Measurements from ENCODE around the gene SUSD2.
"Not testable (repeated sequence)": the region's sequence is repeated elsewhere in the genome, so short reads cannot be mapped to it uniquely, and the experiment has no call there.

SUSD2 gene

DNA sequence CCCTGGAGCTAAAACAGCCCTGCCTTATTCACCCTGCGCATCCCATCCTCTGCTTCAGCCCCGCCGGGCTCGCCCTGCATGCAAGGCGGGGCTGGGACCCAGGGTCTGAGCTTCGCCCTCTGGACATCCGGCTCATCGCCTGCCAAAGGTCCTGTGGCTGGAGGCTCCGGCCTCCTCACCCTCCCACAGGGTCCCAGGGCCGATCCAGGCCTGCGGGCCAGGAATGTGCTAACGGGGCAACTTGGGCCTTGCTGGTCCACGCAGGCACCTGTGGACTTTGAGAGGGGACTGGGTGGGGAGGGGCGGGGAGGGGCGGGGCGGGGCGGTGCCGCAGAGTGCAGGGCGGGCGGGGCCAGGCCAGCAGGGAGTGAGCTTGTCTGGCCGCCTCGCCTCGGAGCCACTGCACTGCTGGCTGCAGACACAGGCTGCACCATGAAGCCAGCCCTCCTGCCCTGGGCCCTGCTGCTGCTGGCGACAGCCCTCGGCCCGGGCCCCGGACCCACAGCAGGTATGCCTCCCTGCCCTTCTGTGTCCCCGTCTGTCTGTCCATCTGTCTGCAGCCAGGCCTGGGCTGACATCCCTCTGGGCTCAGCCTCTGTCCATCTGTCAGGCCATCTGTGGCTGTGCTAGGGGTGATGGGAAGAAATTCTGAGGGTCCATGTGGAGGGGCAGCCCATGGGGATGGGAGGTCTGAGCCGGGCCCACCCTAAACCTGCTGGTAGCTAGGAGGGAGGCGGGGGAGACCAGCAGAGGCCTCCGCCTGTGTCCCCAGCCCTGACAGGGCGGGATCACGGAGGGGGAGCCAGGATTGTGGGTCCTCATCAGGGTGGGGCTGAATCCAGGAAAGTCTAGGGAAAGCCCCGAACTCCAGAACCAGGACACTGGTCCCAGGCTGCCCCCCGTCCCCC, at the start of gene SUSD2:
TSS of gene SUSD2 (plus strand) at position 400 of the 908 bp plus-strand sequence. CDS start at position 433, 33 bp downstream.
- no peak for DNase-seq (ENCODE audit: low read depth)

DNA sequence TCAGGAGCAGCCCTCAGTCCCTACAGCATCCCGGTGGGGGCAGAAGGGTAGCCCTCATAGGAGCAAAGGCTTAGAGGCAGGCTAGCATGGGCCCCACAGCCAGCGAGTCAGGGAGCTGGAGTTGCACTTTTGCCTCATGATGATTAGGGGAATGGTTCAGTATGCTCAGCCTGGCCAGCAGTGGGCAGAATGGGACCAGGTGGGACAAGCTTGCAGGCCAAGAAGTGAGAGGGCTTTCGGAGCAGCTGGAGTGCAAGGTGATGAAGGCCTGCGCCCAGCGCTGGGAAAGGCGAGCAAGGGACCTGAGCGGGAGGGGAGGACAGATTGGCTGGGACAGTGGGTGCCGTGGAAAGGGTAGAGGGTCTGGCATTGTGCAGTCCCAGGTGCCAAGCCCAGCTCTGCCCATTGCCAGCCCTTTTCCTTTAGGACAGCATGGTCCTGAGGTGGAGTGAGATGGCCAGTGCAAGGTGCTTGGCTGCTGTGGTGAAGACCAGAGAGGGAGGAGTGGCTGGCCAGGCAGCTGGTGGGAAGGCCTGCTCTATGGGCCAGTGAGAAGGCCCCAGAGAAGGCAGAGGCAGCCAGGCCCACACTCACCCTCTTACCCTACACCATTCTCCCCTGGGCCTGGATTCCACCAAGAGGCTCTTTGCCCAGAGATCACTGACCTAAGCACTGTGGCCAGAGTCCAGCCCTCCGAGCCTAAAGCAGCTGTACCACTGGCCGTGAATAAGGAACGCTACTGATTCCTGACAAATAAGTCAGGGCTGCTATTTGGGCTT, 47.9 kb upstream of the SUSD2 start:
- no peak for DNase-seq (ENCODE audit: low read depth)

DNA sequence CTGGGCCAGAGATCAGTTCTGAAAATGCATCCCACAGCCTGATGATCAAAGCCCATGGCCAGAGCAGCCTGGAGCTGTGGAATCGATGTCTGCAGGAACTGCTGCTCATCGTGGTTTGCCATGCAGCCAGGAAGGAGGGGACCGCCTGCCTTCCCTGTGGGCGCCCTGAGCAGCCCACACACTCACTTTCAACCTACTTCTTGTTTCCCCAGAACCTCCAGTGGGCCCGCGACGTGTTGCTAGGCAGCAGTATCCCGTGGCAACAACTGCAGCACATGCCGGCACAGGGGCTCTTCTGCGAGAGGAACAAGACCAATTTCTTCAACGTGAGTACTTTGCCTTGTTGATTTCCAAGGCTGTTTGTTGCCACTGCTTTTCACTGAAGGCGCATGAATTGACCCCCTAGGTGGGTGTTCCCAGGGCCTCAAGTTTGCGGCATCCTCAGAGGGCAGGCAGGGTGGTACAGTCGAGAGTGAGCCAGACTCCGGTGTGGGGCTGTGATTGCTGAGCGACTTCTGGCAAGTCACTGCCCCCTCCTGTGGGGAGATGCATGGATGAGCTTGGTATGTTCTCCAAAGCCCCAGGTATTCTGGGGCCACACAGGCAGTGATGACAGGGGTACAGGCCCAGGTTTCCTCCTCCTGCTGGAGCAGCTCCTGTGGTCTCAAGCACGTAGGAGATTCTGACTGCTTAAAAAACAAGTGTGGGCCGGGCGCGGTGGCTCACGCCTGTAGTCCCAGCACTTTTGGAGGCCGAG, 47.0 kb upstream of the SUSD2 start:
- peak; percentile 20 for DNase-seq (ENCODE audit: low read depth)

DNA sequence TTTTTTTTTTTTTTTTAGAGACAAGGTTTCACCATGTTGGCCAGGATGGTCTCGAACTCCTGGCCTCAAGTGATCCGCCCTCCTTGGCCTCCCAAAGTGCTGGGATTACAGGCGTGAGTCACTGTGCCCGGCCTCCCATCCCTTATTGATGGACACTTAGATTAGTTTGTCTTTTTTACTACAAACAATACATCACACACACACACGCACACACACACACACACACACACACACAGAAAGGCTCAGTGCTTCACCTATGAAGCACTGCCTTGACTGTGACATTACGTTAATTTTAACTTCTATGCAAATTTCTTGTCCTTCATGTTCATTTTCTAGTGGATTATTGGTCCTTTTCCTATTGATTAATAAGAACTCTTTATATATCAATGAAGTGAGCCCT, 44.8 kb upstream of the SUSD2 start:
- DNase-seq (ENCODE audit: low read depth) = not testable (repeated sequence)

DNA sequence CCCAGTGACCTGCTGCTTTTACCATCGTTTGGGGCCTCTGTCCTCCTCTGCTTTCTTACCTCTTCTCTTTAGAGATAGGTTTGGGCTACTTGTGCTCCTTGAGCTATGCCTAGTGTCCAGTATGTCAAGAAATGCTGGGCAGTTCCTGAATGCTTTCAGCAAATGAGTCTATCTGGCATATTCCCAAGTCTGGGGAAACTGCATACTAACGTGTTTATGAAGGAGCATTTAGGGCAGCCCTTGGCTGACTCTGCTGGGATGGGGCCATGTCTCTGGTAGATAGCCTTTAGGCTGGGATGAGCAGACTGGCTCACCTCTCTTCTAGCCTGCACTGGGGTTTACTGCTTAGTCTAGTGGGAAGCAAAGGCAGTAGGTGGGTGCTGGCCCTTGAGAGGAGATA, 43.7 kb upstream of the SUSD2 start:
- DNase-seq (ENCODE audit: low read depth) = no peak

DNA sequence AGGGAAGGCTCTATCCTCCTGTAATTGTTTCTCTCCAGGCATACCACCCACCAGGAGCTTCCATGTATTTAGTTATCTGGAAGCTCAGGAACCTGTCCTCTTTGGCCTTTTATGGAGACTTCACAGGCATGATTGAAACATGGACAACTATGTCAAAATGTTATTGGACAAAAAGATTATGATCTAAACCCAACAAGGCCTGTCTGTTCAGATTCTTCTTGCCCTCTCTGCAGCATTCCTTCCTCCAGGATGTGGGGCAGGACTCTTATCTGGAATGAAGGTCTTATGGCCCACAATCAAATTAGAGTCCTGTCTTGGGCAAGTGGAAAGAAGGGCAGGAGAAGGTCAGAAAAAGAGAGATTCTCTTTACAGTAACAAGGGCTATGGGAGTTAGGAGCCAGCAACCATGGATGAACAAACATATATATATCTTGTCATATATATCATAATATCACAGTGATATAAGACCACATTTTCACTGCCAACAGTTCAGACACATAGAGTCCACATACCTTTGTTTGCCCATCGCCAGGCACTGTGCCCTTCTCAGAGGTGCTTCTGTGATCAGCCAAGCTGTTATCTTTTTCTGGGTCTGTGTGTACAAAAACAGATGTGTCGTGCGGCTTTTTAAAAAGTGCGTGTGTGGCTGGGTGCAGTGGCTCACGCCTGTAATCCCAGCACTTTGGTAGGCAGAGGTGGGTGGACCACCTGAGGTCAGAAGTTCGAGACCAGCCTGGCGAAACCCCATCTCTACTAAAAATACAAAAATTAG, 42.5 kb upstream of the SUSD2 start:
- DNase-seq (ENCODE audit: low read depth) = no peak

- no peak for DNase-seq (ENCODE audit: low read depth)
Measured at GRCh38 chr22:24140357-24140756, 40.9 kb upstream of the SUSD2 start.

DNA sequence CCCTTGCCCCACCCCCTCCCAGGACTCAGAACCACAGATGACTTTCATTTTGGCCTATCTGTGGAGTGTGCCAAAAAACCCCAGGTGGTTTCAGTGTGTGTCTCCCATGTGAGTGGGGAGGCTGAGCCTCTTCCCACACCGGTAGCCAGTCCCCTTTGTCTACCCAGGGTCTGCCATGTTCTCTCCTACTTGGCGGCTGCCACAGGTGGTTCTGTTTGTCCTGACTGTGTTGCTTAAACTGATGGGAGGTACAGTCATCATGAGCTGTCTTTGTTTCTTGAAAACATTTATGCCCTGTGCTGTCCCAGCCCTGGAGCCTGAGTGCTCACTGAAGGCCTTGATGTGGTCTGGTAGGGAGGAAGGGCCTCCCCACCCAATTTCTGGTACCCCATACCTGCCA, 39.7 kb upstream of the SUSD2 start:
- DNase-seq (ENCODE audit: low read depth) = no peak

GRCh38 chr22:24142241-24142640, 39.0 kb upstream of the SUSD2 start:
- no peak for DNase-seq (ENCODE audit: low read depth)

- DNase-seq (ENCODE audit: low read depth) = no peak
Measured at GRCh38 chr22:24142831-24143230, 38.5 kb upstream of the SUSD2 start.

DNA sequence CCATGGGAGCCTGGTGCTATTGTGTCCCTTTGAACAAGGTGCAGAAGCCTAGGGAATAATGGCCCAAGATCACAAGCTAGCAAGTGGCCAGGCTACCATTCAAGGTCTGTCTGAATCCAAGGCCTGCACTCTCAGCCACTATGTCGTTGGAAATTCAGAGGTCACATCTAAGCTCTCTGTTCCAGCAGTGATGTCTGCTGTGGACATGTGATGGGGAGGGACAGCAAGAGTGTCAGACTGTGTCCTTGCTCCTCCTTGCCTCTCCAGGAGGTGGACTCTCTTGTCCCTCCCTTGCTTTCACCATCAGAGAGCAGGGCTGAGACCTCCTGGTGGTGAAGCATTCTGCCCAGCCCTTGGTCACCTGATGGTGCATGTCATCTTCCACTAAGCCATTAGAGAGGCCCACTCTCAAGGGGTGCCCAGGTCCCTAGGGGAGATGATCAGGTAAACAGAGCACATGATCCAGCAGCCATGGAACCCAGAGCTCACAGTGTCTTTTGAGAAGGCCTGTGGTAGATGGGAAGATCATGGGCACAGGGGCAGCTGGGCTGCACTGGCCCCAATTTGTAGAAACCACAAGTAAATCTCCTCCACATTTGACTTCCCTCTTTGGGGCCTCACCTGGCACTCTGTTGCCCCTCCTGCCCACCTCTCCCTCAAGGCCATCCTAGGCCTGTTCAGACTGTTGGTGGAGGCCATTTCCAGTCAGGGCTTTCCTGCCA, 37.1 kb upstream of the SUSD2 start:
- DNase-seq (ENCODE audit: low read depth) = no peak

DNA sequence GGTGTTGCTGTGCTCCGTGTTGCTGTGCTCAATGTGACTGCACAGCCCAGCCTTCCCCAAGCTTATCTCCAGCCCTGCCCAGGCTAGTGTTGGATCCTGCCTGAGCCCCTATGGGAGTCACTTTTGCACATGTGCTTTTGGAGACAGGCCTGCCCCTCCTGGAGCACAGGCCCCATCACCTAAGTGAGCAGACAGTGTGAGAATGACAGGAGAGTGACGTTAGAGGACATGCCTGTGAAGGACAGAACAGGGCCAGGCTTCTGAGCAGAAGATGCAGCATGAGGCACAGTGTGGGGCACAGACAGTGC, 36.6 kb upstream of the SUSD2 start:
- no peak for DNase-seq (ENCODE audit: low read depth)

DNA sequence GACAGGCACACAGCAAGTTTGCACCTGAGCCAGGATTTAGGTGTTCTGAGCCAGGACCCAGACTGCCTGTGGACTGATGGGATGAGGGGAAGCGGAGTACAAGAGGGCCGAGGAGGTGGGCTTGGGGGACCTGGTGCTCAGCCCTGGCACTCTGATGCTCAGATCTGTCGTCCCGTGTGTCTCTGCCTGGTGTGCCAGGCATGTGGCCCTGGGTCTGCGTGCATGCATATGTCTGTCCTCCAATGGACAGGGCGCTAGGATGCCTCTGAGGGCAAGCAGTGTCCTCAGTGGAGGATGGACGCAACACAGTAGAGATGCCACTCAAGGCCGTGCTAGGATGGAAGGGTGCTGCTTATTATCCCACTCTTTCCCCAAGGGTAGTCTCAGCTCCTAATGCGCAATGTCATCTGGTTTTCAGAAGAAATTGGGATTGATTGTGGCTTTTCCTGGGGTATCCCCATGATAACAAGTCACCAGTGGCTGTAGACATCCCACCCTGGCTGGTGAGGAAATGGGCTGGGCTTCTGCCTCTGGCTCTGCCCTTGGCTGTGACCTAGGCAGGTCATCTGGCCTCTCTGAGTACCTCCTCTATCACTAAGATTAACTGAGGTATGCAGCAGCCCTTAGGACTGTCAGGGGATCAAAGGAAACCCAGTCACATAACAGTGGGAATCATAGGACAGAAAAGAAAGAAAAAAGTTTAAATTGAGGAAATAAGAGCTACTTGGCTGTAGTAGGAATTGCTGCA, 35.7 kb upstream of the SUSD2 start:
- DNase-seq (ENCODE audit: low read depth) = no peak

DNA sequence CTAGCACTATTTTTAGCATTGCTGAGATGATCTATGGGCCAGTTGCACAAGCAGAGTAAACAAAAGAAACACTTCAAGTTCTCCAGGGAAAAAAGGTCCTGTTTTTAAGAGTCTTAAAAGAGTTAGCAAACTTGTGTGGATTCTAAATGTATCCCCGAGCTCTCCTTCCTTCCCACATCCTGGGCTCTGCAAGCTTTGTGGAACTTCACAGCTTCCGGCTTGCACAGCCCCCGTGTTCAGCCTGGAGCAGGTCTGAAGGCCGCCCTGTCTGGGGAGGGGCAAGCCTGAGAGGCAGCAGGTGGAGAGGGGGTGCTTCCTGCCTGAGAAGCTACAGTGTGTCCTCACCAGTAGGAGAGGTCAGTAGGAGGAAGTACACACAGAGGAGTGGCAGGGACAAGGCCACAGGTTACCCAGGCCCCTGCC, 35.1 kb upstream of the SUSD2 start:
- DNase-seq (ENCODE audit: low read depth) = no peak

- DNase-seq (ENCODE audit: low read depth) = no peak
Measured at GRCh38 chr22:24146791-24147353, 34.4 kb upstream of the SUSD2 start.

DNA sequence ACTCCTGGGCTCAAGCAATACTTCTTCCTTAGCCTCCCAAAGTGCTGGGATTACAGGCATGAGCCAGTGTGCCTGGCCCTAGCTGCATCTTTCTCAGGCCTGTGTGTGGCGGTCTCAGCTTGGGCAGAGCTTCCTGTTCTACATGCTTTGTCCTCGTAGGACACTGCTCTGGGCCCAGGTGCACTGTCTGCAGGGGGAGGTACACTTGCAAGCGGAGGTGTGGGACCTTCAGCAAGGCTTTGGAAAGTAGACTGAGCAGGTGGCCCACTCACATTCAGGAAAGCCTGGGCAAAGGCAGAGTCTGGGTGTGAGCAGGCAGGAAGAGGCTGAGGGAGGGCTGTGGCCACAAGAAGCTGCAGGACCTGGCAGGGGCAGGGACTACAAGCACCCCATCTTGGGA, 33.6 kb upstream of the SUSD2 start:
- DNase-seq (ENCODE audit: low read depth) = no peak

DNA sequence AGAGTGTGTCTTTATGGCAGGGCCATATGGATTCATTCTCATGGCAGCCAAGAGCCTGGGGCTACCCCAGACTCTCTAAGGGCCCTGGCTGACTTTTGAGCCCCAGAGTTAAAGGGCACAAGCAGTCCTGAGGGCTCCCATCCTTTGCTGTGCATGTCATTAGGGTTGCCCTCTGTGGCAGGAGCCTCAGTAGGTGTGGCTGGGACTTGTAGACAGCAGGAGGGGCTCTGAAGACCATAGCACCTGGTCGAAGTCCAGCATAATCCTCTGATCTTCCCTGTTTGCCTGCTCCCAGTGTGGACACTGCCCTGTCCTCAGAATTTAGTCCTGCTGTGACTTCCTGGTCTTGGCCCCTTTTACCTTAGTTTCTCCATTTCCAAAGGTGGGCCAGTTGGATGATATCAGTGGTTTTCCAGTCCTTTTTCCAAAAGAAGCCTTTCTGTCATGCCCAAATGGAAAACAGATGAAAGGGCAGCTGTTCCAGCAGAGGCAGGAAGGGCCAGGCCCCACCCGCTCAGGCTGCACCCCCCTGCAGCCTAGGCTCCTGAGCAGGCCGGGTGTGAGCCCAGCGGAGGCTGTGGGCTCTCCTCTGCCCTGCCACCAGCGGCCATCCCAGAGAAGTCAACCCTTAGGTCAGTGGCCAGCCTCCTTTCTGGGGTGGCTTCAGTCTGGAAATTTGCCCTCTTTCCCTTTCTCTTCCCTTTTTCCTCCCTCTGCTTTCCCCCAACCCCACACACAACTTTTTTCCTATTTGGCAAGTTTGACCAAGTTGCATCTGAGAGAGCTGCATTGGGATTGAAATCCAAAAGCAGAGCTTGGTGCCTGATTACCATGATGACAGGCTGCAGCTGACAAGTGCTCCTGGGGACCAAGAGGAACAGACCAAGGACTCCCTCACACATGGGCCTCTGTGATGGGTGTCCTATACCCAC, 32.8 kb upstream of the SUSD2 start:
- no peak for DNase-seq (ENCODE audit: low read depth)

DNA sequence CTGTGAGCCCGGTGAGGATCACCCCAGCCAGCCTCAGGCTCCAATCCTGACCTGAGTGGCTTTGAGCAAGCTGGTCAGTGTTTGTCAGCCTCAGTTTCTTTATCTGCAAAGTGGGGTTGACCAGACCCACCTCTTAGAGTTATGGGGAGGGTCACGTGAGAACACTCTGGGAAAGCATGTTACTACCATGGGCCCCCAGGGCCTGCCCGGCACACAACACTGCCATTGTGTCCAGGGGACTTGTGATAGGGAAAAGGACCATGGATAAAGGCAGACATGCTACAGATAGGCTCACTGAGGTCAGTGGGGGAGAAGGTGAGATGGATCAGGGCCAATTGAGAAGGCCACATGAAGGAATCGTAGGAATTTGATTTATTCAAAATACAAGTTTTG, 32.1 kb upstream of the SUSD2 start:
- no peak for DNase-seq (ENCODE audit: low read depth)

- DNase-seq (ENCODE audit: low read depth) = peak; percentile 11
Measured at GRCh38 chr22:24153353-24153752, 27.9 kb upstream of the SUSD2 start.
